Keratinocyte (primary cell): ENCODE data around the gene TRIM65. TPM values are rescaled to one million over a fixed set of nuclear protein-coding genes. Genes with fewer than 3 reads are reported as not detected.

Experiments used
- DNase-seq: peaks from one replicate; pipeline ENCODE4 v3.0.0-alpha.2; 2011; ENCODE audit warnings: low read depth, missing footprints, low spot score
- FAIRE-seq: peaks from 2 replicates; lab custom pipeline; 2011; peaks lifted over from hg19 to GRCh38; lab: Jason Lieb, UNC
- H2AFZ ChIP-seq: 2 replicates; pipeline ENCODE4 v1.6.0; 2012; ENCODE audit warnings: low read length, control low read depth, inconsistent platforms; ENCODE audit not compliant: control insufficient read depth
- H3K27ac ChIP-seq: 2 replicates; pipeline ENCODE4 v1.5.1; 2011; ENCODE audit warnings: low read length; ENCODE audit not compliant: control insufficient read depth, insufficient read depth
- H3K27me3 ChIP-seq: 3 replicates; pipeline ENCODE4 v1.6.0; 2011; ENCODE audit warnings: low read length; ENCODE audit not compliant: control insufficient read depth, insufficient read depth; ENCODE audit errors: extremely low read depth
- H3K36me3 ChIP-seq, 2 experiments: 2 replicates in 1 of 2; 3 replicates in 1 of 2; pipeline ENCODE4 v1.5.1; 2011; ENCODE audit warnings: low read length in 2 of 2, mild to moderate bottlenecking in 1 of 2; ENCODE audit not compliant: control insufficient read depth in 2 of 2, insufficient read depth in 2 of 2; ENCODE audit errors: extremely low read depth in 1 of 2
- H3K4me1 ChIP-seq: 3 replicates; pipeline ENCODE4 v1.5.1; 2011; ENCODE audit warnings: low read length; ENCODE audit not compliant: control insufficient read depth, insufficient read depth; ENCODE audit errors: extremely low read depth
- H3K4me2 ChIP-seq: 3 replicates; pipeline ENCODE4 v1.6.0; 2011; ENCODE audit warnings: low read depth, low read length; ENCODE audit not compliant: control insufficient read depth, insufficient read depth; ENCODE audit errors: extremely low read depth
- H3K4me3 ChIP-seq, 3 experiments: fragments of 200-600 bp in 1 of 3; sonication (generic) in 1 of 3; 2 replicates in 2 of 3; 3 replicates in 1 of 3; pipeline ENCODE4 v1.5.1; 2011 to 2016; ENCODE audit warnings: low read length in 3 of 3, mild to moderate bottlenecking in 3 of 3, control low read depth in 2 of 3, inconsistent platforms in 1 of 3, low read depth in 1 of 3, mixed read lengths in 1 of 3, mixed run types in 1 of 3, moderate library complexity in 1 of 3; ENCODE audit not compliant: control insufficient read depth in 2 of 3, insufficient read depth in 2 of 3; ENCODE audit errors: extremely low read depth in 1 of 3
- H3K79me2 ChIP-seq: 2 replicates; pipeline ENCODE4 v1.6.0; 2012; ENCODE audit warnings: low read length; ENCODE audit not compliant: control insufficient read depth, insufficient read depth
- H3K9ac ChIP-seq: 3 replicates; pipeline ENCODE4 v1.6.0; 2011; ENCODE audit warnings: low read length; ENCODE audit not compliant: control insufficient read depth, insufficient read depth; ENCODE audit errors: extremely low read depth
- H3K9me1 ChIP-seq: 3 replicates; pipeline ENCODE4 v1.6.0; 2011; ENCODE audit warnings: low read length; ENCODE audit not compliant: control insufficient read depth, insufficient read depth; ENCODE audit errors: extremely low read depth
- H3K9me3 ChIP-seq: 2 replicates; pipeline ENCODE4 v1.5.1; 2012; ENCODE audit warnings: low read depth, low read length; ENCODE audit not compliant: control insufficient read depth
- H4K20me1 ChIP-seq: 3 replicates; pipeline ENCODE4 v1.6.0; 2011; ENCODE audit warnings: low read length; ENCODE audit not compliant: control insufficient read depth, insufficient read depth; ENCODE audit errors: extremely low read depth
- CTCF ChIP-seq, 3 experiments: IDR thresholded peaks in 1 of 3; conservative IDR thresholded peaks in 1 of 3; optimal IDR thresholded peaks in 1 of 3; 2 replicates in 2 of 3; 3 replicates in 1 of 3; pipeline versions ENCODE3 to v1.5.1; 2011; ENCODE audit warnings: low read length in 3 of 3, mild to moderate bottlenecking in 3 of 3, moderate library complexity in 2 of 3, control low read depth in 1 of 3, inconsistent platforms in 1 of 3; ENCODE audit not compliant: insufficient read depth in 2 of 3; ENCODE audit errors: extremely low read depth in 1 of 3
- EZH2 ChIP-seq: IDR thresholded peaks from one replicate; pipeline ENCODE4 v1.6.1; 2012; ENCODE audit warnings: inconsistent platforms, mild to moderate bottlenecking, low read length, moderate library complexity
- dilution Hi-C: fragments of 300-500 bp; cut with MboI; formaldehyde crosslinking; loops from one replicate; pipeline ENCODE4 v1.7.0; 2020; ENCODE audit warnings: low sequenced_read_pairs; ENCODE audit not compliant: extremely low pct_ligation_motif_present
- polyA minus RNA-seq, 3 experiments: library from RNA; depleted of rRNA, polyadenylated mRNA; stranded (reverse); fragments of >200 nt; gene quantifications; 1 replicate in 1 of 3; 2 replicates in 1 of 3; 3 replicates in 1 of 3; pipeline ENCODE4 v1.2.3, GENCODE V29; 2011
- polyA plus RNA-seq, 5 experiments: library from polyadenylated mRNA; depleted of rRNA in 3 of 5; stranded (reverse) in 3 of 5; stranded (forward) in 1 of 5; unstranded in 1 of 5; fragments of >200 nt; gene quantifications; 1 replicate in 1 of 5; 2 replicates in 3 of 5; 3 replicates in 1 of 5; pipeline versions ENCODE4 v1.2.1 to v1.2.3, GENCODE V29; 2011 to 2012; ENCODE audit warnings: missing spikeins in 2 of 5, low read depth in 1 of 5, low replicate concordance in 1 of 5

Gene TRIM65
- polyA plus RNA-seq: 7.4 to 10.6 TPM (median 7.8 TPM) in 3 replicates
- 2.1 TPM for polyA plus RNA-seq (2011; ENCODE audit: low read depth)
- 4.5 and 7.2 TPM in 2 replicates for polyA plus RNA-seq (2011; cell fraction: cytosol; rRNA removed)
- polyA plus RNA-seq (2011; cell fraction: nucleus; rRNA removed): 11.3 and 15.0 TPM in 2 replicates
- polyA plus RNA-seq (2012; ENCODE audit: low replicate concordance): 3.9 and 10.1 TPM in 2 replicates
- polyA minus RNA-seq: 4.5 to 10.1 TPM (median 5.2 TPM) in 3 replicates
- 8.6 TPM for polyA minus RNA-seq (2011; cell fraction: cytosol; rRNA and poly(A)+ RNA removed)
- 7.0 and 9.3 TPM in 2 replicates for polyA minus RNA-seq (2011; cell fraction: nucleus; rRNA and poly(A)+ RNA removed)

GRCh38 chr17:75896415-75897159, at the start of gene TRIM65:
Gene TRIM65 (minus strand): TSS chr17:75896951. CDS start chr17:75896937, 14 bp downstream.
- H3K4me3 ChIP-seq: peak within 1 kb of the TSS; percentile 52 to 73 (median 60)
- H3K9ac ChIP-seq: peak within 1 kb of the TSS; percentile 83
- H3K27ac ChIP-seq: peak within 1 kb of the TSS; percentile 58
- DNase-seq: no peak
- FAIRE-seq: no peak
- H3K4me2 ChIP-seq: peak within 1 kb of the TSS; percentile 83
- no peaks in the 10 kb centered on the region for H4K20me1 ChIP-seq
- no peaks in the 10 kb centered on the region for H3K9me3 ChIP-seq
- no peaks in the 10 kb centered on the region for H3K9me1 ChIP-seq
- dilution Hi-C loops: no loop called here
- H3K27me3 ChIP-seq: no peaks in the 10 kb centered on the region
- peaks cover 9% of the 10 kb centered on the region for H3K4me1 ChIP-seq
- peaks cover 4% of the 10 kb centered on the region for H3K79me2 ChIP-seq
- TF ChIP-seq CTCF (optimal IDR thresholded peaks at IDR 0.05 in 1 of 3, IDR thresholded peaks at IDR 0.05 in 1 of 3, conservative IDR thresholded peaks at IDR 0.05 in 1 of 3; ENCODE audit: extremely low read depth in 1 of 3, insufficient read depth in 2 of 3, low read length in 3 of 3) (peak in 2 of 3 experiments; percentile 22 to 75), EZH2 (no peak)
- H2AFZ ChIP-seq: peak within 1 kb of the TSS; percentile 70
- peaks cover 24 to 28% of the 10 kb centered on the region in 2 experiments for H3K36me3 ChIP-seq

- no peak for DNase-seq
- peaks cover 5 to 18% of the 10 kb centered on the region in 2 experiments for H3K36me3 ChIP-seq
Measured at GRCh38 chr17:75945211-75945610, 48.5 kb upstream of the TRIM65 start.

More at GRCh38 chr17:75945211-75945610, 48.5 kb upstream of the TRIM65 start:
- H2AFZ ChIP-seq: no peak overlapping the region
- no peaks in the 10 kb centered on the region for H3K9me1 ChIP-seq
- peaks cover 6% of the 10 kb centered on the region for H3K4me1 ChIP-seq
- no peaks in the 10 kb centered on the region for H3K79me2 ChIP-seq
- no peak overlapping the region for H3K9ac ChIP-seq
- no peak for TF ChIP-seq CTCF (optimal IDR thresholded peaks at IDR 0.05 in 1 of 3, IDR thresholded peaks at IDR 0.05 in 1 of 3, conservative IDR thresholded peaks at IDR 0.05 in 1 of 3; ENCODE audit: extremely low read depth in 1 of 3, insufficient read depth in 2 of 3, low read length in 3 of 3)
- TF ChIP-seq EZH2: no peak
- H3K27ac ChIP-seq: no peak overlapping the region
- no peak overlapping the region for H3K4me3 ChIP-seq
- no peak overlapping the region for H3K4me2 ChIP-seq
- dilution Hi-C loops: no loop called here
- no peaks in the 10 kb centered on the region for H4K20me1 ChIP-seq
- FAIRE-seq: no peak
- no peaks in the 10 kb centered on the region for H3K27me3 ChIP-seq
- H3K9me3 ChIP-seq: no peaks in the 10 kb centered on the region
